K562 (cell line): Measurements from ENCODE around the gene RNU2-1. TPM values are rescaled to one million over a fixed set of nuclear protein-coding genes. Genes with fewer than 3 reads are reported as not detected.

Source experiments
- CHD1 ChIP-seq: fragments of 200-600 bp; sonication (generic); IDR thresholded peaks from one replicate; pipeline ENCODE4 v1.6.1; 2012; ENCODE audit warnings: mild to moderate bottlenecking, moderate library complexity, low read length, inconsistent platforms
- E2F8 ChIP-seq: fragments of 450-650 bp; IDR thresholded peaks from 2 replicates; pipeline ENCODE4 v1.7.1; 2018; ENCODE audit warnings: mild to moderate bottlenecking, low read depth; ENCODE audit not compliant: partially characterized antibody
- GABPB1 ChIP-seq: sonication (generic); formaldehyde crosslinking; IDR thresholded peaks from 2 replicates; pipeline ENCODE4 v1.8.0; 2022; ENCODE audit warnings: mild to moderate bottlenecking, missing genetic modification reagents
- HOXB6 ChIP-seq: fragments of 250-450 bp; sonication (Bioruptor Pico); IDR thresholded peaks from 2 replicates; pipeline ENCODE4 v1.5.1; 2022; ENCODE audit warnings: mild to moderate bottlenecking, borderline replicate concordance
- MXD1 ChIP-seq: fragments of 250-450 bp; sonication (Bioruptor Pico); IDR thresholded peaks from 2 replicates; pipeline ENCODE4 v1.8.0; 2021; ENCODE audit warnings: borderline replicate concordance, mild to moderate bottlenecking, moderate library complexity; ENCODE audit not compliant: poor library complexity, severe bottlenecking
- MYNN ChIP-seq, 2 experiments: sonication (generic); formaldehyde crosslinking in 1 of 2; IDR thresholded peaks; 2 replicates each; pipeline versions ENCODE4 v1.5.0 to v1.6.1; 2016 to 2020; ENCODE audit warnings: antibody characterized with exemption in 1 of 2, missing genetic modification reagents in 1 of 2
- SMAD2 ChIP-seq: fragments of 150-350 bp; IDR thresholded peaks from 2 replicates; pipeline ENCODE4 v1.6.1; 2014; ENCODE audit warnings: low read depth, mild to moderate bottlenecking, low read length
- SRSF1 ChIP-seq: fragments of 200-400 bp; formaldehyde crosslinking; IDR thresholded peaks from 2 replicates; pipeline ENCODE4 v1.6.1; 2017; ENCODE audit warnings: mild to moderate bottlenecking, low read depth, low read length, moderate library complexity
- ZNF551 ChIP-seq: fragments of 250-450 bp; sonication (Bioruptor Pico); IDR thresholded peaks from 2 replicates; pipeline ENCODE4 v1.5.0; 2021; ENCODE audit warnings: mild to moderate bottlenecking, moderate library complexity
- polyA plus RNA-seq, 8 experiments: library from polyadenylated mRNA; depleted of rRNA in 4 of 8; stranded (reverse) in 5 of 8; unstranded in 3 of 8; fragments of >200 nt; fragmentation: Nextera tagmentation in 2 of 8; fragmentation: Illumina TruSeq in 1 of 8; extraction: Ambion mirVana in 2 of 8; extraction: Trizol in 1 of 8; gene quantifications; 2 replicates each; pipeline versions ENCODE4 v1.2.1 to v1.2.3, GENCODE V29; 2011 to 2014; ENCODE audit warnings: inconsistent platforms in 1 of 8, missing spikeins in 1 of 8
- small RNA-seq: library from RNA; depleted of rRNA; stranded (forward); fragments of <200 nt; gene quantifications from one replicate; pipeline ENCODE3, GENCODE V24; 2014
- total RNA-seq, 7 experiments: library from RNA; depleted of rRNA in 6 of 7; stranded (reverse); fragments of >200 nt in 6 of 7; fragmentation: Illumina TruSeq in 2 of 7; extraction: Trizol in 2 of 7; gene quantifications; 2 replicates each; pipeline versions ENCODE4 v1.2.1 to v1.2.3, GENCODE V29; 2011 to 2021; ENCODE audit warnings: low replicate concordance in 1 of 7

Gene RNU2-1
- total and polyA plus RNA-seq, 9 of the 15 experiments (the other 6 are each of a cell fraction or from before 2014, with no cell fraction given) = 9,527 TPM; not detected in 8

GRCh38 chr17:43183921-43184320 is 49.9 kb downstream of the RNU2-1 start (continued):
- TF ChIP-seq E2F8 (no peak), GABPB1 (CRISPR knock-in tag) (no peak), MYNN (IDR thresholded peaks at IDR 0.05) (no peak), MYNN (CRISPR knock-in tag; IDR thresholded peaks at IDR 0.05) (no peak), HOXB6 (no peak), SRSF1 (no peak), ZNF551 (CRISPR knock-in tag) (no peak), SMAD2 (no peak), CHD1 (no peak), MXD1 (CRISPR knock-in tag) (no peak)

Small RNAs within 50 kb of the gene (small RNA-seq; reads per million reads assigned to genes)
- not detected for gene RF00004
- gene RNU2-1 = not detected

Other genes with a start within 250 kb of the RNU2-1 start
Only the 7 nearest of the 10 such genes appear.
- 72.5 and 96.7 TPM in 2 replicates for gene VAT1, start 211.6 kb downstream of the RNU2-1 start, total RNA-seq (2014; rRNA removed)
- 58.6 and 60.6 TPM in 2 replicates for gene VAT1, start 211.6 kb downstream of the RNU2-1 start, total RNA-seq (2014; rRNA removed; fragmentation: Illumina TruSeq; extraction: Trizol)
- gene VAT1, start 211.6 kb downstream of the RNU2-1 start, total RNA-seq (2015; rRNA removed; fragmentation: Illumina TruSeq; extraction: Trizol) = 94.7 and 97.8 TPM in 2 replicates
- 141 and 153 TPM in 2 replicates for gene VAT1, start 211.6 kb downstream of the RNU2-1 start, total RNA-seq (2021)
- gene VAT1, start 211.6 kb downstream of the RNU2-1 start, polyA plus RNA-seq (2011; rRNA removed) = 46.3 and 61.6 TPM in 2 replicates
- gene VAT1, start 211.6 kb downstream of the RNU2-1 start, polyA plus RNA-seq (2014; fragmentation: Illumina TruSeq; extraction: Trizol) = 108 and 109 TPM in 2 replicates
- gene VAT1, start 211.6 kb downstream of the RNU2-1 start, polyA plus RNA-seq (2014; fragmentation: Nextera tagmentation; extraction: Ambion mirVana) = 10 to 100 TPM; 29.4 to 46.0 TPM
- gene VAT1, start 211.6 kb downstream of the RNU2-1 start, polyA plus RNA-seq (2014; rRNA removed) = 62.2 and 66.7 TPM in 2 replicates
- gene RND2, start 208.7 kb downstream of the RNU2-1 start, total RNA-seq (2014; rRNA removed) = 0.68 and 1.3 TPM in 2 replicates
- gene RND2, start 208.7 kb downstream of the RNU2-1 start, total RNA-seq (2014; rRNA removed; fragmentation: Illumina TruSeq; extraction: Trizol) = 0.98 and 0.99 TPM in 2 replicates
- 1.4 TPM in 2 replicates for gene RND2, start 208.7 kb downstream of the RNU2-1 start, total RNA-seq (2015; rRNA removed; fragmentation: Illumina TruSeq; extraction: Trizol)
- gene RND2, start 208.7 kb downstream of the RNU2-1 start, total RNA-seq (2021) = 1.8 TPM in 2 replicates
- gene RND2, start 208.7 kb downstream of the RNU2-1 start, polyA plus RNA-seq (2011; rRNA removed) = 1.4 and 1.9 TPM in 2 replicates
- 1.3 TPM in 2 replicates for gene RND2, start 208.7 kb downstream of the RNU2-1 start, polyA plus RNA-seq (2014; fragmentation: Illumina TruSeq; extraction: Trizol)
- under 1 TPM; 0.15 to 0.39 TPM for gene RND2, start 208.7 kb downstream of the RNU2-1 start, polyA plus RNA-seq (2014; fragmentation: Nextera tagmentation; extraction: Ambion mirVana)
- gene RND2, start 208.7 kb downstream of the RNU2-1 start, polyA plus RNA-seq (2014; rRNA removed) = 0.77 and 1.8 TPM in 2 replicates
- 68.4 and 82.5 TPM in 2 replicates for gene BRCA1, start 108.6 kb downstream of the RNU2-1 start, total RNA-seq (2014; rRNA removed)
- gene BRCA1, start 108.6 kb downstream of the RNU2-1 start, total RNA-seq (2014; rRNA removed; fragmentation: Illumina TruSeq; extraction: Trizol) = 73.2 and 79.1 TPM in 2 replicates
- 59.0 and 61.6 TPM in 2 replicates for gene BRCA1, start 108.6 kb downstream of the RNU2-1 start, total RNA-seq (2015; rRNA removed; fragmentation: Illumina TruSeq; extraction: Trizol)
- gene BRCA1, start 108.6 kb downstream of the RNU2-1 start, total RNA-seq (2021) = 60.2 and 62.3 TPM in 2 replicates
- 49.7 and 95.3 TPM in 2 replicates for gene BRCA1, start 108.6 kb downstream of the RNU2-1 start, polyA plus RNA-seq (2011; rRNA removed)
- gene BRCA1, start 108.6 kb downstream of the RNU2-1 start, polyA plus RNA-seq (2014; fragmentation: Illumina TruSeq; extraction: Trizol) = 74.8 and 77.1 TPM in 2 replicates
- gene BRCA1, start 108.6 kb downstream of the RNU2-1 start, polyA plus RNA-seq (2014; fragmentation: Nextera tagmentation; extraction: Ambion mirVana) = 10 to 100 TPM; 25.9 to 35.6 TPM
- gene BRCA1, start 108.6 kb downstream of the RNU2-1 start, polyA plus RNA-seq (2014; rRNA removed) = 56.5 and 60.1 TPM in 2 replicates
- gene NBR1, start 62.8 kb downstream of the RNU2-1 start, total RNA-seq (2014; rRNA removed) = 37.0 and 38.9 TPM in 2 replicates
- gene NBR1, start 62.8 kb downstream of the RNU2-1 start, total RNA-seq (2014; rRNA removed; fragmentation: Illumina TruSeq; extraction: Trizol) = 50.2 and 59.5 TPM in 2 replicates
- 33.9 and 36.8 TPM in 2 replicates for gene NBR1, start 62.8 kb downstream of the RNU2-1 start, total RNA-seq (2015; rRNA removed; fragmentation: Illumina TruSeq; extraction: Trizol)
- gene NBR1, start 62.8 kb downstream of the RNU2-1 start, total RNA-seq (2021) = 39.9 and 44.8 TPM in 2 replicates
- gene NBR1, start 62.8 kb downstream of the RNU2-1 start, polyA plus RNA-seq (2011; rRNA removed) = 41.0 and 70.1 TPM in 2 replicates
- 58.6 and 62.8 TPM in 2 replicates for gene NBR1, start 62.8 kb downstream of the RNU2-1 start, polyA plus RNA-seq (2014; fragmentation: Illumina TruSeq; extraction: Trizol)
- 1 to 10 TPM; 4.2 to 7.5 TPM for gene NBR1, start 62.8 kb downstream of the RNU2-1 start, polyA plus RNA-seq (2014; fragmentation: Nextera tagmentation; extraction: Ambion mirVana)
- gene NBR1, start 62.8 kb downstream of the RNU2-1 start, polyA plus RNA-seq (2014; rRNA removed) = 36.2 and 39.9 TPM in 2 replicates
- 0.08 and 0.09 TPM in 2 replicates for gene TMEM106A, start 22.1 kb downstream of the RNU2-1 start, total RNA-seq (2014; rRNA removed)
- 0.15 and 0.29 TPM in 2 replicates for gene TMEM106A, start 22.1 kb downstream of the RNU2-1 start, total RNA-seq (2014; rRNA removed; fragmentation: Illumina TruSeq; extraction: Trizol)
- gene TMEM106A, start 22.1 kb downstream of the RNU2-1 start, total RNA-seq (2015; rRNA removed; fragmentation: Illumina TruSeq; extraction: Trizol) = 0.26 and 0.29 TPM in 2 replicates
- gene TMEM106A, start 22.1 kb downstream of the RNU2-1 start, total RNA-seq (2021) = 0.24 and 0.40 TPM in 2 replicates
- 0.16 and 0.24 TPM in 2 replicates for gene TMEM106A, start 22.1 kb downstream of the RNU2-1 start, polyA plus RNA-seq (2011; rRNA removed)
- 0.13 and 0.21 TPM in 2 replicates for gene TMEM106A, start 22.1 kb downstream of the RNU2-1 start, polyA plus RNA-seq (2014; fragmentation: Illumina TruSeq; extraction: Trizol)
- gene TMEM106A, start 22.1 kb downstream of the RNU2-1 start, polyA plus RNA-seq (2014; fragmentation: Nextera tagmentation; extraction: Ambion mirVana) = under 1 TPM; 0.03 to 0.07 TPM
- gene TMEM106A, start 22.1 kb downstream of the RNU2-1 start, polyA plus RNA-seq (2014; rRNA removed) = 0.09 and 0.15 TPM in 2 replicates
- not detected in 2 replicates for gene CCDC200, start 5.4 kb downstream of the RNU2-1 start, total RNA-seq (2014; rRNA removed)
- gene CCDC200, start 5.4 kb downstream of the RNU2-1 start, total RNA-seq (2014; rRNA removed; fragmentation: Illumina TruSeq; extraction: Trizol) = not detected in 2 replicates
- not detected in 2 replicates for gene CCDC200, start 5.4 kb downstream of the RNU2-1 start, total RNA-seq (2015; rRNA removed; fragmentation: Illumina TruSeq; extraction: Trizol)
- gene CCDC200, start 5.4 kb downstream of the RNU2-1 start, total RNA-seq (2021) = not detected in 2 replicates
- not detected in 2 replicates for gene CCDC200, start 5.4 kb downstream of the RNU2-1 start, polyA plus RNA-seq (2011; rRNA removed)
- not detected in 2 replicates for gene CCDC200, start 5.4 kb downstream of the RNU2-1 start, polyA plus RNA-seq (2014; fragmentation: Illumina TruSeq; extraction: Trizol)
- under 1 TPM in 1 of 2 experiments, not detected in 1; 0.14 TPM for gene CCDC200, start 5.4 kb downstream of the RNU2-1 start, polyA plus RNA-seq (2014; fragmentation: Nextera tagmentation; extraction: Ambion mirVana)
- gene CCDC200, start 5.4 kb downstream of the RNU2-1 start, polyA plus RNA-seq (2014; rRNA removed) = not detected in 2 replicates
- 0.41 and 0.61 TPM in 2 replicates for gene ARL4D, start 165.0 kb upstream of the RNU2-1 start, total RNA-seq (2014; rRNA removed)
- 0.16 and 0.18 TPM in 2 replicates for gene ARL4D, start 165.0 kb upstream of the RNU2-1 start, total RNA-seq (2014; rRNA removed; fragmentation: Illumina TruSeq; extraction: Trizol)
- gene ARL4D, start 165.0 kb upstream of the RNU2-1 start, total RNA-seq (2015; rRNA removed; fragmentation: Illumina TruSeq; extraction: Trizol) = 0.43 and 0.49 TPM in 2 replicates
- gene ARL4D, start 165.0 kb upstream of the RNU2-1 start, total RNA-seq (2021) = 0.47 and 0.53 TPM in 2 replicates
- 0.21 and 0.31 TPM in 2 replicates for gene ARL4D, start 165.0 kb upstream of the RNU2-1 start, polyA plus RNA-seq (2011; rRNA removed)
- 0.34 and 0.43 TPM in 2 replicates for gene ARL4D, start 165.0 kb upstream of the RNU2-1 start, polyA plus RNA-seq (2014; fragmentation: Illumina TruSeq; extraction: Trizol)
- under 1 TPM in 1 of 2 experiments, not detected in 1; 0.07 TPM for gene ARL4D, start 165.0 kb upstream of the RNU2-1 start, polyA plus RNA-seq (2014; fragmentation: Nextera tagmentation; extraction: Ambion mirVana)
- gene ARL4D, start 165.0 kb upstream of the RNU2-1 start, polyA plus RNA-seq (2014; rRNA removed) = 0.21 and 0.62 TPM in 2 replicates